Breast epithelium (tissue), 4 donors: ENCODE measurements around the gene TRAPPC6A. TPM values are rescaled to one million over a fixed set of nuclear protein-coding genes. Genes with fewer than 3 reads are reported as not detected.

ENCODE experiments used
- DNase-seq, 2 donors: peaks; one replicate each; pipeline ENCODE4 v3.0.0-alpha.2; 2019; ENCODE audit warnings: low spot score in 2 of 2
- H3K27ac ChIP-seq, 2 donors: fragments of 200-600 bp; sonication (generic) in 1 of 2; one replicate each; pipeline ENCODE4 v1.5.1; 2016 to 2019; ENCODE audit warnings: mild to moderate bottlenecking in 1 of 2
- H3K27me3 ChIP-seq, 2 donors: fragments of 200-600 bp; sonication (generic) in 1 of 2; one replicate each; pipeline versions ENCODE4 v1.5.1 to v1.6.0; 2017 to 2019; ENCODE audit warnings: control low read depth in 1 of 2, mild to moderate bottlenecking in 1 of 2
- H3K36me3 ChIP-seq: fragments of 200-600 bp; one replicate; pipeline ENCODE4 v1.5.1; 2019
- H3K4me1 ChIP-seq, 2 donors: fragments of 200-600 bp; sonication (generic); one replicate each; pipeline ENCODE4 v1.5.1; 2016 to 2019; ENCODE audit warnings: control low read depth in 1 of 2
- H3K4me3 ChIP-seq, 3 donors: fragments of 200-600 bp; sonication (generic); 1 replicate in 2 of 3; 2 replicates in 1 of 3; pipeline ENCODE4 v1.5.1; 2016 to 2019; ENCODE audit warnings: mild to moderate bottlenecking in 3 of 3, moderate library complexity in 2 of 3
- H3K9me3 ChIP-seq, 2 donors: fragments of 200-600 bp; sonication (generic) in 1 of 2; one replicate each; pipeline ENCODE4 v1.5.1; 2016 to 2019; ENCODE audit warnings: control low read depth in 1 of 2
- CTCF ChIP-seq, 3 donors: fragments of 450-650 bp; IDR thresholded peaks; one replicate each; pipeline ENCODE4 v1.5.1; 2016 to 2017; ENCODE audit warnings: antibody characterized with exemption in 3 of 3, mild to moderate bottlenecking in 3 of 3, moderate library complexity in 3 of 3
- POLR2A ChIP-seq: fragments of 450-650 bp; IDR thresholded peaks from one replicate; pipeline ENCODE4 v1.6.1; 2016; ENCODE audit warnings: antibody characterized with exemption, mild to moderate bottlenecking, moderate library complexity
- POLR2AphosphoS5 ChIP-seq, 3 donors: sonication (generic); formaldehyde crosslinking; IDR thresholded peaks; one replicate each; pipeline ENCODE4 v1.6.1; 2017; ENCODE audit warnings: antibody characterized with exemption in 3 of 3
- intact Hi-C: fragments of 100-400 bp; cut with DNase I; formaldehyde crosslinking; loops from one replicate; pipeline ENCODE4 v1.15.1; 2023; ENCODE audit warnings: low total_unique reads
- total RNA-seq, 3 donors: library from RNA; depleted of rRNA; stranded (reverse); fragments of >200 nt; gene quantifications; one replicate each; pipeline ENCODE4 v1.1.0, GENCODE V29; 2016

TRAPPC6A gene
- total RNA-seq, 3 donors from 2014 or later, result 29.5 to 54.4 (median 34.7) TPM

- intact Hi-C loops, result no loop called here
These were observed 47.0 kb downstream of the TRAPPC6A start for GRCh38 chr19:45130888-45131615.

GRCh38 chr19:45130236-45130635 is 47.8 kb downstream of the TRAPPC6A start:
- no peak overlapping the region for H3K27ac ChIP-seq
- H3K36me3 ChIP-seq, result no peaks in the 10 kb centered on the region
- H3K4me3 ChIP-seq, result no peak overlapping the region
- no peaks in the 10 kb centered on the region for H3K9me3 ChIP-seq
- no peaks in the 10 kb centered on the region for H3K27me3 ChIP-seq
- TF ChIP-seq POLR2AphosphoS5 (IDR thresholded peaks at IDR 0.05) (no peak), CTCF (IDR thresholded peaks at IDR 0.05) (no peak), POLR2A (no peak)
- intact Hi-C loops, result no loop called here
- no peak for DNase-seq
- no peaks in the 10 kb centered on the region for H3K4me1 ChIP-seq

More at GRCh38 chr19:45130888-45131615, 47.0 kb downstream of the TRAPPC6A start:
- no peaks in the 10 kb centered on the region for H3K9me3 ChIP-seq
- peak in 1 of 3 donors; percentile 7 for TF ChIP-seq CTCF (IDR thresholded peaks at IDR 0.05)
- TF ChIP-seq POLR2A, result no peak
- no peak for TF ChIP-seq POLR2AphosphoS5 (IDR thresholded peaks at IDR 0.05)
- no peak for DNase-seq
- H3K4me1 ChIP-seq, result no peaks in the 10 kb centered on the region
- no peak overlapping the region for H3K27ac ChIP-seq
- H3K36me3 ChIP-seq, result no peaks in the 10 kb centered on the region
- H3K4me3 ChIP-seq, result no peak overlapping the region
- no peaks in the 10 kb centered on the region for H3K27me3 ChIP-seq

GRCh38 chr19:45128806-45129205 is 49.2 kb downstream of the TRAPPC6A start:
- Histone ChIP-seq H3K27ac (no peak overlapping the region), H3K36me3 (no peaks in the 10 kb centered on the region), H3K4me1 (peaks cover 0 to 4% of the 10 kb centered on the region in 2 donors), H3K27me3 (no peaks in the 10 kb centered on the region), H3K9me3 (no peaks in the 10 kb centered on the region), H3K4me3 (no peak overlapping the region)
- intact Hi-C loops, result loop anchor here (10.0 kb wide), 1 partner anchor 536 kb away; the partner anchor contains the start of gene GIPR
- TF ChIP-seq POLR2A (no peak), POLR2AphosphoS5 (IDR thresholded peaks at IDR 0.05) (no peak), CTCF (IDR thresholded peaks at IDR 0.05) (no peak)
- no peak for DNase-seq

GRCh38 chr19:45128146-45128545 is 49.9 kb downstream of the TRAPPC6A start:
- intact Hi-C loops, result loop anchor here (10.0 kb wide), 1 partner anchor 537 kb away; the partner anchor contains the start of gene GIPR

More at GRCh38 chr19:45128146-45128545, 49.9 kb downstream of the TRAPPC6A start:
- Histone ChIP-seq H3K27me3 (no peaks in the 10 kb centered on the region), H3K4me3 (no peak overlapping the region), H3K9me3 (no peaks in the 10 kb centered on the region), H3K27ac (no peak overlapping the region), H3K36me3 (no peaks in the 10 kb centered on the region), H3K4me1 (peaks cover 0 to 10% of the 10 kb centered on the region in 2 donors)
- TF ChIP-seq POLR2AphosphoS5 (IDR thresholded peaks at IDR 0.05), result no peak
- TF ChIP-seq CTCF (IDR thresholded peaks at IDR 0.05), result no peak
- no peak for TF ChIP-seq POLR2A
- no peak for DNase-seq
